Endothelial cell (in vitro differentiated cells): ENCODE results near the gene BORCS8. TPM values are rescaled to one million over a fixed set of nuclear protein-coding genes. Genes with fewer than 3 reads are reported as not detected.
"Not testable (repeated sequence)": the region's sequence is repeated elsewhere in the genome, so short reads cannot be mapped to it uniquely, and the experiment has no call there.

Source experiments
- DNase-seq: peaks from one replicate; pipeline ENCODE4 v3.0.0; 2021; ENCODE audit warnings: low spot score
- H3K27ac Mint-ChIP-seq: one replicate; pipeline ENCODE4 v1.8.0; 2021; ENCODE audit warnings: mixed read lengths, inconsistent platforms; ENCODE audit not compliant: unreplicated experiment
- H3K27me3 Mint-ChIP-seq: one replicate; pipeline ENCODE4 v1.8.0; 2021; ENCODE audit warnings: mild to moderate bottlenecking, moderate library complexity, mixed read lengths, inconsistent platforms; ENCODE audit not compliant: unreplicated experiment
- H3K36me3 Mint-ChIP-seq: one replicate; pipeline ENCODE4 v1.8.0; 2021; ENCODE audit warnings: mild to moderate bottlenecking, low read depth, mixed read lengths, inconsistent platforms; ENCODE audit not compliant: unreplicated experiment
- H3K4me1 Mint-ChIP-seq: one replicate; pipeline ENCODE4 v1.8.0; 2021; ENCODE audit warnings: mild to moderate bottlenecking, mixed read lengths, inconsistent platforms; ENCODE audit not compliant: unreplicated experiment
- H3K4me3 Mint-ChIP-seq: one replicate; pipeline ENCODE4 v1.8.0; 2021; ENCODE audit warnings: mild to moderate bottlenecking, mixed read lengths, inconsistent platforms; ENCODE audit not compliant: unreplicated experiment
- H3K9me3 Mint-ChIP-seq: one replicate; pipeline ENCODE4 v1.8.0; 2021; ENCODE audit warnings: mixed read lengths, inconsistent platforms; ENCODE audit not compliant: unreplicated experiment
- CTCF ChIP-seq: fragments of 200-600 bp; sonication (generic); IDR thresholded peaks from one replicate; pipeline ENCODE4 v1.5.0; 2021; ENCODE audit warnings: antibody characterized with exemption; ENCODE audit not compliant: unreplicated experiment
- total RNA-seq: library from RNA; stranded (reverse); fragmentation: NEBNext Ultra II Directional; extraction: Animal tissue kit (Norgen Biotek cat#: 25700); gene quantifications from one replicate; pipeline ENCODE4 v1.2.1, GENCODE V29; 2021; ENCODE audit not compliant: unreplicated experiment

BORCS8 gene
- total RNA-seq, 1 donor from 2014 or later, result 31.3 TPM

- Mint-ChIP-seq H3K27ac (no peak overlapping the region), H3K4me1 (peaks cover 5% of the 10 kb centered on the region), H3K9me3 (no peaks in the 10 kb centered on the region), H3K4me3 (no peak overlapping the region), H3K36me3 (no peaks in the 10 kb centered on the region), H3K27me3 (peaks cover 4% of the 10 kb centered on the region)
- no peak for DNase-seq
- no peak for TF ChIP-seq CTCF
Observed at GRCh38 chr19:19140476-19140875, 51.5 kb downstream of the BORCS8 start.

GRCh38 chr19:19139876-19140229, 52.1 kb downstream of the BORCS8 start:
- no peak for TF ChIP-seq CTCF
- Mint-ChIP-seq H3K27me3 (peaks cover 6% of the 10 kb centered on the region), H3K36me3 (no peaks in the 10 kb centered on the region), H3K4me3 (no peak overlapping the region), H3K9me3 (no peaks in the 10 kb centered on the region), H3K4me1 (peaks cover 5% of the 10 kb centered on the region), H3K27ac (no peak overlapping the region)
- no peak for DNase-seq

GRCh38 chr19:19138109-19138981, 53.6 kb downstream of the BORCS8 start, which contains the start of gene TMEM161A:
TSS of gene TMEM161A (minus strand) at chr19:19138478. CDS start at chr19:19138428, 50 bp downstream.
- H3K27ac Mint-ChIP-seq, result peak within 1 kb of the TSS; percentile 74
- H3K36me3 Mint-ChIP-seq, result no peaks in the 10 kb centered on the region
- no peaks in the 10 kb centered on the region for H3K9me3 Mint-ChIP-seq
- peaks cover 5% of the 10 kb centered on the region for H3K4me1 Mint-ChIP-seq
- H3K4me3 Mint-ChIP-seq, result peak within 1 kb of the TSS; percentile 96
- DNase-seq, result peak; percentile 93
- no peak for TF ChIP-seq CTCF
- H3K27me3 Mint-ChIP-seq, result peaks cover 8% of the 10 kb centered on the region

GRCh38 chr19:19137556-19138108, 54.3 kb downstream of the BORCS8 start:
- TF ChIP-seq CTCF, result no peak
- peaks cover 7% of the 10 kb centered on the region for H3K27me3 Mint-ChIP-seq
- H3K4me3 Mint-ChIP-seq, result peak overlapping the region; percentile 96
- H3K9me3 Mint-ChIP-seq, result no peaks in the 10 kb centered on the region
- H3K36me3 Mint-ChIP-seq, result no peaks in the 10 kb centered on the region
- peaks cover 5% of the 10 kb centered on the region for H3K4me1 Mint-ChIP-seq
- no peak overlapping the region for H3K27ac Mint-ChIP-seq
- DNase-seq, result no peak

- H3K36me3 Mint-ChIP-seq, H3K27ac Mint-ChIP-seq, H3K9me3 Mint-ChIP-seq, H3K4me3 Mint-ChIP-seq, H3K4me1 Mint-ChIP-seq, DNase-seq: not testable (repeated sequence)
- H3K27me3 Mint-ChIP-seq, result peaks cover 11% of the 10 kb centered on the region
Observed at GRCh38 chr19:19135713-19136112, 56.2 kb downstream of the BORCS8 start.
